Loucy (cell line): ENCODE data around the gene BCKDHB.

Experiments
- H2AFZ ChIP-seq: fragments of 200-600 bp; sonication (generic); 2 replicates; pipeline ENCODE4 v1.6.0; 2016; ENCODE audit warnings: antibody characterized with exemption, mild to moderate bottlenecking, low read length, moderate library complexity
- H3F3A ChIP-seq: fragments of 200-600 bp; 2 replicates; pipeline ENCODE4 v1.6.0; 2016; ENCODE audit warnings: antibody characterized with exemption, low read depth, mild to moderate bottlenecking
- H3K27me3 ChIP-seq: fragments of 200-600 bp; sonication (generic); 2 replicates; pipeline ENCODE4 v1.6.1; 2014; ENCODE audit warnings: low read length, mild to moderate bottlenecking; ENCODE audit not compliant: insufficient read depth, poor library complexity, severe bottlenecking
- H3K36me3 ChIP-seq: fragments of 200-600 bp; sonication (generic); 2 replicates; pipeline ENCODE4 v1.6.1; 2016; ENCODE audit warnings: low read length; ENCODE audit not compliant: insufficient read depth
- H3K4me1 ChIP-seq: fragments of 200-600 bp; sonication (generic); 2 replicates; pipeline ENCODE4 v1.5.1; 2014; ENCODE audit warnings: low read length, mild to moderate bottlenecking; ENCODE audit not compliant: insufficient read depth, poor library complexity, severe bottlenecking
- H3K4me2 ChIP-seq: fragments of 200-600 bp; sonication (generic); 2 replicates; pipeline ENCODE4 v1.6.0; 2014; ENCODE audit warnings: antibody characterized with exemption, low read length, low read depth, mild to moderate bottlenecking; ENCODE audit not compliant: poor library complexity, severe bottlenecking
- H3K4me3 ChIP-seq: fragments of 200-600 bp; sonication (generic); 2 replicates; pipeline ENCODE4 v1.5.1; 2014; ENCODE audit warnings: low read length, mild to moderate bottlenecking, mixed read lengths; ENCODE audit not compliant: poor library complexity, severe bottlenecking
- H3K79me2 ChIP-seq: fragments of 200-600 bp; sonication (generic); 2 replicates; pipeline ENCODE4 v1.6.1; 2014; ENCODE audit warnings: low read length; ENCODE audit not compliant: insufficient read depth
- H3K9ac ChIP-seq: fragments of 200-600 bp; sonication (generic); 2 replicates; pipeline ENCODE4 v1.6.0; 2014; ENCODE audit warnings: mild to moderate bottlenecking, low read depth, low read length, moderate library complexity; ENCODE audit not compliant: poor library complexity, severe bottlenecking
- H3K9me2 ChIP-seq: fragments of 200-600 bp; sonication (generic); replicated peaks from 2 replicates; pipeline ENCODE4 v1.6.1; 2016; ENCODE audit warnings: low read depth, low read length, mixed read lengths
- H3K9me3 ChIP-seq: fragments of 200-600 bp; sonication (generic); 2 replicates; pipeline ENCODE4 v1.6.1; 2014; ENCODE audit warnings: mild to moderate bottlenecking, antibody characterized with exemption, low read length, low read depth; ENCODE audit not compliant: insufficient read depth
- H4K20me1 ChIP-seq: fragments of 200-600 bp; sonication (generic); 2 replicates; pipeline ENCODE4 v1.6.0; 2014; ENCODE audit warnings: antibody characterized with exemption, low read length, mild to moderate bottlenecking; ENCODE audit not compliant: insufficient read depth, poor library complexity, severe bottlenecking
- CTCF ChIP-seq: fragments of 200-600 bp; sonication (generic); conservative IDR thresholded peaks from 2 replicates; pipeline ENCODE4 v1.5.1; 2014; ENCODE audit warnings: mild to moderate bottlenecking, antibody characterized with exemption, low read length
- EZH2phosphoT487 ChIP-seq: fragments of 200-600 bp; IDR thresholded peaks from 2 replicates; pipeline ENCODE4 v1.6.1; 2018; ENCODE audit warnings: antibody characterized with exemption, mild to moderate bottlenecking, moderate library complexity, borderline replicate concordance

BCKDHB gene

GRCh38 chr6:80094017-80094416, 12.5 kb upstream of the BCKDHB start:
- no peak overlapping the region for H2AFZ ChIP-seq
- no peak overlapping the region for H3K9ac ChIP-seq
- no peak overlapping the region for H3K4me2 ChIP-seq
- no peaks in the 10 kb centered on the region for H3K36me3 ChIP-seq
- no peaks in the 10 kb centered on the region for H3K79me2 ChIP-seq
- no peaks in the 10 kb centered on the region for H4K20me1 ChIP-seq
- no peaks in the 10 kb centered on the region for H3K9me2 ChIP-seq
- H3F3A ChIP-seq, result no peaks in the 10 kb centered on the region
- no peak for TF ChIP-seq EZH2phosphoT487
- peak; percentile 75 for TF ChIP-seq CTCF
- no peaks in the 10 kb centered on the region for H3K9me3 ChIP-seq
- peaks cover 7% of the 10 kb centered on the region for H3K4me1 ChIP-seq
- no peak overlapping the region for H3K4me3 ChIP-seq
- no peaks in the 10 kb centered on the region for H3K27me3 ChIP-seq

- H3K4me1 ChIP-seq, result peaks cover 7% of the 10 kb centered on the region
- no peak overlapping the region for H3K4me3 ChIP-seq
- no peaks in the 10 kb centered on the region for H3K27me3 ChIP-seq
- H3K79me2 ChIP-seq, result no peaks in the 10 kb centered on the region
- H3K9me2 ChIP-seq, result no peaks in the 10 kb centered on the region
- no peaks in the 10 kb centered on the region for H4K20me1 ChIP-seq
- no peaks in the 10 kb centered on the region for H3K9me3 ChIP-seq
- no peaks in the 10 kb centered on the region for H3K36me3 ChIP-seq
- no peak for TF ChIP-seq CTCF
- no peak for TF ChIP-seq EZH2phosphoT487
- no peak overlapping the region for H3K4me2 ChIP-seq
- no peak overlapping the region for H3K9ac ChIP-seq
- no peaks in the 10 kb centered on the region for H3F3A ChIP-seq
- H2AFZ ChIP-seq, result no peak overlapping the region
These were observed 10.9 kb upstream of the BCKDHB start for GRCh38 chr6:80095600-80095999.

- H3K9ac ChIP-seq, result no peak overlapping the region
- no peak overlapping the region for H2AFZ ChIP-seq
- no peaks in the 10 kb centered on the region for H3K79me2 ChIP-seq
- no peak overlapping the region for H3K4me3 ChIP-seq
- H3K4me1 ChIP-seq, result peaks cover 7% of the 10 kb centered on the region
- no peaks in the 10 kb centered on the region for H3K9me3 ChIP-seq
- H3K9me2 ChIP-seq, result no peaks in the 10 kb centered on the region
- no peaks in the 10 kb centered on the region for H4K20me1 ChIP-seq
- H3F3A ChIP-seq, result no peaks in the 10 kb centered on the region
- H3K36me3 ChIP-seq, result no peaks in the 10 kb centered on the region
- H3K4me2 ChIP-seq, result no peak overlapping the region
- TF ChIP-seq EZH2phosphoT487 (no peak), CTCF (no peak)
- no peaks in the 10 kb centered on the region for H3K27me3 ChIP-seq
These were observed 8.1 kb upstream of the BCKDHB start for GRCh38 chr6:80098392-80098791.
